K562 (cell line): Measurements from ENCODE around the gene CMBL. TPM values are rescaled to one million over a fixed set of nuclear protein-coding genes. Genes with fewer than 3 reads are reported as not detected.

Experiments used
- C11orf30 ChIP-seq: fragments of 450-650 bp; IDR thresholded peaks from 2 replicates; pipeline ENCODE4 v1.6.1; 2016; ENCODE audit warnings: low read depth, mild to moderate bottlenecking
- CEBPB ChIP-seq: fragments of 450-650 bp; IDR thresholded peaks from 2 replicates; pipeline ENCODE4 v1.6.1; 2016; ENCODE audit warnings: missing genetic modification characterization, missing compliant biosample characterization
- HNRNPH1 ChIP-seq: fragments of 200-400 bp; formaldehyde crosslinking; optimal IDR thresholded peaks from 2 replicates; pipeline ENCODE3; 2017; ENCODE audit warnings: low read depth, mild to moderate bottlenecking, low read length, moderate library complexity
- IFI16 ChIP-seq: fragments of 250-450 bp; sonication (Bioruptor Pico); IDR thresholded peaks from 2 replicates; pipeline ENCODE4 v2.1.2; 2022; ENCODE audit warnings: mild to moderate bottlenecking, inconsistent platforms
- POLR2AphosphoS2 ChIP-seq: IDR thresholded peaks from 2 replicates; pipeline ENCODE4 v1.6.1; 2012; ENCODE audit warnings: low read length, improper control_type of control experiment
- SRSF3 ChIP-seq: fragments of 200-400 bp; formaldehyde crosslinking; IDR thresholded peaks from 2 replicates; pipeline ENCODE4 v1.6.1; 2016; ENCODE audit warnings: mild to moderate bottlenecking, low read length, moderate library complexity; ENCODE audit not compliant: insufficient read depth
- ZFP1 ChIP-seq: fragments of 450-650 bp; formaldehyde crosslinking; IDR thresholded peaks from 2 replicates; pipeline ENCODE4 v1.4.0; 2020; ENCODE audit warnings: mild to moderate bottlenecking, mixed read lengths
- ZNF780A ChIP-seq: fragments of 250-450 bp; sonication (Bioruptor Pico); IDR thresholded peaks from 2 replicates; pipeline ENCODE4 v1.5.0; 2021; ENCODE audit warnings: mild to moderate bottlenecking
- polyA plus RNA-seq, 8 experiments: library from polyadenylated mRNA; depleted of rRNA in 4 of 8; stranded (reverse) in 5 of 8; unstranded in 3 of 8; fragments of >200 nt; fragmentation: Nextera tagmentation in 2 of 8; fragmentation: Illumina TruSeq in 1 of 8; extraction: Ambion mirVana in 2 of 8; extraction: Trizol in 1 of 8; gene quantifications; 2 replicates each; pipeline versions ENCODE4 v1.2.1 to v1.2.3, GENCODE V29; 2011 to 2014; ENCODE audit warnings: inconsistent platforms in 1 of 8, missing spikeins in 1 of 8
- total RNA-seq, 7 experiments: library from RNA; depleted of rRNA in 6 of 7; stranded (reverse); fragments of >200 nt in 6 of 7; fragmentation: Illumina TruSeq in 2 of 7; extraction: Trizol in 2 of 7; gene quantifications; 2 replicates each; pipeline versions ENCODE4 v1.2.1 to v1.2.3, GENCODE V29; 2011 to 2021; ENCODE audit warnings: low replicate concordance in 1 of 7
- TF ChIP-seq, protein P1 (sequence below): fragments of 250-450 bp; sonication (Bioruptor Pico); IDR thresholded peaks from 2 replicates; pipeline ENCODE4 v1.4.0; 2020
- TF ChIP-seq, protein P2 (sequence below): sonication (generic); formaldehyde crosslinking; IDR thresholded peaks from 2 replicates; pipeline ENCODE4 v1.8.1; 2023; ENCODE audit warnings: mild to moderate bottlenecking, missing genetic modification reagents
- TF ChIP-seq, protein P3 (sequence below), 2 experiments: fragments of 450-650 bp; IDR thresholded peaks; 2 replicates each; pipeline ENCODE4 v1.6.1; 2016; ENCODE audit warnings: mild to moderate bottlenecking in 2 of 2, borderline replicate concordance in 1 of 2, low read depth in 1 of 2, moderate library complexity in 1 of 2

Gene CMBL
- total and polyA plus RNA-seq, 9 of the 15 experiments (the other 6 are each of a cell fraction or from before 2014, with no cell fraction given): 22.6 to 192 (median 71.1) TPM

DNA sequence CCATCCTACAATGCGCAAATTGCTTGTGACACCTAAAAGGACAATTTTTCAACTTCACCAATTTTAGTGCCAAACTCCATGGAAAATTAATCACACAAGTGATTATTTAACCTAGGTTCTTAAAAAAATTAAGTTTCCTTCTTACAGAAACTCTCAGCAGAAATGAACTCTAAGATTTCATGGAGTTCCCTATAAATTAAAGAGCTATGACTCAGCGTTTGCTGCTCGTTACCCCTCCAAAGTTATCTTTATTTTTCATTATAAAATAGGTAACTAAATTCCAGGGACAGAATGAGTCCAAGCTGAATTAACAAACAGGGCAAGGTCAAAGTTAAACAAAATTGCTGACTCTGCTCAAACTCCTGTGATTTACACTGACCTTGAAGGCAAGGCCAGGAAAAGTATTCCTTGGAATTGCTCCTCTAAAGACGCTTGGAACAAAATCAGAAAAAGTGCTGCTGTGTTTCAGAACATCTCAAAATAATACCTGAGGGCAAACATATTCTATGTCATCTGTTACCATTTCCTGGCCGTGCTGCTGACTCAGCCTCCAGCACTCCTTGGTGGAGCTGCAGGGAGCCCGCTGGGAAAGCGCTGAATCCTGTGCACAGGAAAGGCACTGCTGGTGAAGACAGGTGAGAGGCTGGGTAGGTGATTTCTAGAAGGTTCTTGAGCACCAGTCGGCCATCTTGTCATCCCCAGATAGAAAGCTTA is 2.5 kb upstream of the CMBL start (continued):
- TF ChIP-seq POLR2AphosphoS2: no peak
- no peak for TF ChIP-seq SRSF3
- TF ChIP-seq, protein P1, sequence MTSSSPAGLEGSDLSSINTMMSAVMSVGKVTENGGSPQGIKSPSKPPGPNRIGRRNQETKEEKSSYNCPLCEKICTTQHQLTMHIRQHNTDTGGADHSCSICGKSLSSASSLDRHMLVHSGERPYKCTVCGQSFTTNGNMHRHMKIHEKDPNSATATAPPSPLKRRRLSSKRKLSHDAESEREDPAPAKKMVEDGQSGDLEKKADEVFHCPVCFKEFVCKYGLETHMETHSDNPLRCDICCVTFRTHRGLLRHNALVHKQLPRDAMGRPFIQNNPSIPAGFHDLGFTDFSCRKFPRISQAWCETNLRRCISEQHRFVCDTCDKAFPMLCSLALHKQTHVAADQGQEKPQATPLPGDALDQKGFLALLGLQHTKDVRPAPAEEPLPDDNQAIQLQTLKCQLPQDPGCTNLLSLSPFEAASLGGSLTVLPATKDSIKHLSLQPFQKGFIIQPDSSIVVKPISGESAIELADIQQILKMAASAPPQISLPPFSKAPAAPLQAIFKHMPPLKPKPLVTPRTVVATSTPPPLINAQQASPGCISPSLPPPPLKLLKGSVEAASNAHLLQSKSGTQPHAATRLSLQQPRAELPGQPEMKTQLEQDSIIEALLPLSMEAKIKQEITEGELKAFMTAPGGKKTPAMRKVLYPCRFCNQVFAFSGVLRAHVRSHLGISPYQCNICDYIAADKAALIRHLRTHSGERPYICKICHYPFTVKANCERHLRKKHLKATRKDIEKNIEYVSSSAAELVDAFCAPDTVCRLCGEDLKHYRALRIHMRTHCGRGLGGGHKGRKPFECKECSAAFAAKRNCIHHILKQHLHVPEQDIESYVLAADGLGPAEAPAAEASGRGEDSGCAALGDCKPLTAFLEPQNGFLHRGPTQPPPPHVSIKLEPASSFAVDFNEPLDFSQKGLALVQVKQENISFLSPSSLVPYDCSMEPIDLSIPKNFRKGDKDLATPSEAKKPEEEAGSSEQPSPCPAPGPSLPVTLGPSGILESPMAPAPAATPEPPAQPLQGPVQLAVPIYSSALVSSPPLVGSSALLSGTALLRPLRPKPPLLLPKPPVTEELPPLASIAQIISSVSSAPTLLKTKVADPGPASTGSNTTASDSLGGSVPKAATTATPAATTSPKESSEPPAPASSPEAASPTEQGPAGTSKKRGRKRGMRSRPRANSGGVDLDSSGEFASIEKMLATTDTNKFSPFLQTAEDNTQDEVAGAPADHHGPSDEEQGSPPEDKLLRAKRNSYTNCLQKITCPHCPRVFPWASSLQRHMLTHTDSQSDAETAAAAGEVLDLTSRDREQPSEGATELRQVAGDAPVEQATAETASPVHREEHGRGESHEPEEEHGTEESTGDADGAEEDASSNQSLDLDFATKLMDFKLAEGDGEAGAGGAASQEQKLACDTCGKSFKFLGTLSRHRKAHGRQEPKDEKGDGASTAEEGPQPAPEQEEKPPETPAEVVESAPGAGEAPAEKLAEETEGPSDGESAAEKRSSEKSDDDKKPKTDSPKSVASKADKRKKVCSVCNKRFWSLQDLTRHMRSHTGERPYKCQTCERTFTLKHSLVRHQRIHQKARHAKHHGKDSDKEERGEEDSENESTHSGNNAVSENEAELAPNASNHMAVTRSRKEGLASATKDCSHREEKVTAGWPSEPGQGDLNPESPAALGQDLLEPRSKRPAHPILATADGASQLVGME (CRISPR knock-in tag): no peak
- TF ChIP-seq, protein P2, sequence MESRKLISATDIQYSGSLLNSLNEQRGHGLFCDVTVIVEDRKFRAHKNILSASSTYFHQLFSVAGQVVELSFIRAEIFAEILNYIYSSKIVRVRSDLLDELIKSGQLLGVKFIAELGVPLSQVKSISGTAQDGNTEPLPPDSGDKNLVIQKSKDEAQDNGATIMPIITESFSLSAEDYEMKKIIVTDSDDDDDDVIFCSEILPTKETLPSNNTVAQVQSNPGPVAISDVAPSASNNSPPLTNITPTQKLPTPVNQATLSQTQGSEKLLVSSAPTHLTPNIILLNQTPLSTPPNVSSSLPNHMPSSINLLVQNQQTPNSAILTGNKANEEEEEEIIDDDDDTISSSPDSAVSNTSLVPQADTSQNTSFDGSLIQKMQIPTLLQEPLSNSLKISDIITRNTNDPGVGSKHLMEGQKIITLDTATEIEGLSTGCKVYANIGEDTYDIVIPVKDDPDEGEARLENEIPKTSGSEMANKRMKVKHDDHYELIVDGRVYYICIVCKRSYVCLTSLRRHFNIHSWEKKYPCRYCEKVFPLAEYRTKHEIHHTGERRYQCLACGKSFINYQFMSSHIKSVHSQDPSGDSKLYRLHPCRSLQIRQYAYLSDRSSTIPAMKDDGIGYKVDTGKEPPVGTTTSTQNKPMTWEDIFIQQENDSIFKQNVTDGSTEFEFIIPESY (CRISPR knock-in tag): peak; percentile 77; the same call in 1 of the 2 replicates
- peak; percentile 99 for TF ChIP-seq C11orf30
- no peak for TF ChIP-seq HNRNPH1
- TF ChIP-seq CEBPB (tag): no peak
- TF ChIP-seq, protein P3, sequence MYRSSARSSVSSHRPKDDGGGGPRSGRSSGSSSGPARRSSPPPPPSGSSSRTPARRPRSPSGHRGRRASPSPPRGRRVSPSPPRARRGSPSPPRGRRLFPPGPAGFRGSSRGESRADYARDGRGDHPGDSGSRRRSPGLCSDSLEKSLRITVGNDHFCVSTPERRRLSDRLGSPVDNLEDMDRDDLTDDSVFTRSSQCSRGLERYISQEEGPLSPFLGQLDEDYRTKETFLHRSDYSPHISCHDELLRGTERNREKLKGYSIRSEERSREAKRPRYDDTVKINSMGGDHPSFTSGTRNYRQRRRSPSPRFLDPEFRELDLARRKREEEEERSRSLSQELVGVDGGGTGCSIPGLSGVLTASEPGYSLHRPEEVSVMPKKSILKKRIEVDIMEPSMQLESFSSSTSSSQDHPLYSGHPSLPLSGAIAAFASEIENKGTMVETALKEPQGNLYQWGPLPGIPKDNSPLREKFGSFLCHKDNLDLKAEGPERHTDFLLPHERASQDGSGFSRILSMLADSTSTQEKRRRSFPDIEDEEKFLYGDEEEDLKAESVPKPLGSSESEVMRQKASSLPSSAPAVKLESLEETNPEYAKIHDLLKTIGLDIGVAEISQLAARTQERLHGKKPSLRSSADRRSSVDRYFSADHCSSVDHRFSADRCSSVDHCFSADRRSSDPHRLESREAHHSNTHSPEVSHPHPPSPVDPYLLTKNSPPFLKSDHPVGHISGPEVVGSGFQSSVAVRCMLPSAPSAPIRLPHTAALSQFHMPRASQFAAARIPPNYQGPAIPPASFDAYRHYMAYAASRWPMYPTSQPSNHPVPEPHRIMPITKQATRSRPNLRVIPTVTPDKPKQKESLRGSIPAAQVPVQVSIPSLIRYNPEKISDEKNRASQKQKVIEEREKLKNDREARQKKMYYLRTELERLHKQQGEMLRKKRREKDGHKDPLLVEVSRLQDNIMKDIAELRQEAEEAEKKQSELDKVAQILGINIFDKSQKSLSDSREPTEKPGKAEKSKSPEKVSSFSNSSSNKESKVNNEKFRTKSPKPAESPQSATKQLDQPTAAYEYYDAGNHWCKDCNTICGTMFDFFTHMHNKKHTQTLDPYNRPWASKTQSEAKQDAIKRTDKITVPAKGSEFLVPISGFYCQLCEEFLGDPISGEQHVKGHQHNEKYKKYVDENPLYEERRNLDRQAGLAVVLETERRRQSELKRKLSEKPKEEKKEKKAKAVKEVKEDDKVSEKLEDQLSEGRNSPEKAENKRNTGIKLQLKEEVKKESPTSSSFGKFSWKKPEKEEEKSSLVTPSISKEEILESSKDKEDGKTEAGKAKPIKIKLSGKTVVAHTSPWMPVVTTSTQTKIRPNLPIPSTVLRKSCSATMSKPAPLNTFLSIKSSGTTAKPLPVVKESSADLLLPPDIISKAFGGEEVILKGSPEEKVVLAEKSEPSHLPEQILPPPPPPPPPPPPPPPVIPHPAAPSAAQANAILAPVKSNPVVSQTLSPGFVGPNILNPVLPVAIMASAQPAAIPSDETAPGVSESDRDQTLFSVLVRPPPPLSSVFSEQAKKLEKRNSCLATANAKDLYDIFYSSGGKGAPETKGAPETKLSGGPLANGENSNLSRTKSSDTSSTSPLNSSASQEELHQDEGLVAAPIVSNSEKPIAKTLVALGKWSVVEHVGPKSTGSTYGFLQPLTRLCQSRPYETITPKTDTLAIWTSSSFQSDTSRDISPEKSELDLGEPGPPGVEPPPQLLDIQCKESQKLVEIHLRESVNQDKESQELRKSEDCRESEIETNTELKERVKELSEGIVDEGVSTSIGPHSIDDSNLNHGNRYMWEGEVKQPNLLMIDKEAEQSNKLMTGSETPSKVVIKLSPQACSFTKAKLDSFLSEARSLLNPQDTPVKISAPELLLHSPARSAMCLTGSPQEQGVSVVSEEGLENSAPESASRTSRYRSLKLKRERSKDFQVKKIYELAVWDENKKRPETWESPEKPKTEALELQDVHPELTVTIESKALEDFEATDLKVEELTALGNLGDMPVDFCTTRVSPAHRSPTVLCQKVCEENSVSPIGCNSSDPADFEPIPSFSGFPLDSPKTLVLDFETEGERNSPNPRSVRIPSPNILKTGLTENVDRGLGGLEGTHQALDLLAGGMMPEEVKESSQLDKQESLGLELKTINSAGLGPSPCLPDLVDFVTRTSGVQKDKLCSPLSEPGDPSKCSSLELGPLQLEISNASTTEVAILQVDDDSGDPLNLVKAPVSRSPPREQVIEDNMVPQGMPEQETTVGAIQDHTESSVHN (IDR thresholded peaks at IDR 0.05; ENCODE audit: borderline replicate concordance in 1 of 2, low read depth in 1 of 2): no peak
- TF ChIP-seq ZNF780A (CRISPR knock-in tag): no peak
- no peak for TF ChIP-seq ZFP1 (CRISPR knock-in tag)
- no peak for TF ChIP-seq IFI16
